GM23338 (cell line): ENCODE results near the gene COL4A6.

ENCODE experiments used
- EZH2 ChIP-seq: fragments of 200-600 bp; sonication (generic); IDR thresholded peaks from one replicate; pipeline ENCODE4 v1.8.0; 2017; ENCODE audit warnings: antibody characterized with exemption, mild to moderate bottlenecking, low read depth; ENCODE audit not compliant: unreplicated experiment
- EZH2phosphoT487 ChIP-seq: fragments of 200-600 bp; sonication (generic); IDR thresholded peaks from one replicate; pipeline ENCODE4 v1.8.1; 2018; ENCODE audit warnings: antibody characterized with exemption; ENCODE audit not compliant: unreplicated experiment
- JUNB ChIP-seq: IDR thresholded peaks from one replicate; pipeline ENCODE4 v1.6.1; 2016; ENCODE audit warnings: antibody characterized with exemption; ENCODE audit not compliant: unreplicated experiment
- TF ChIP-seq, protein P1 (sequence below), 2 experiments: fragments of 200-600 bp in 1 of 2; sonication (generic) in 1 of 2; conservative IDR thresholded peaks; 2 replicates each; pipeline versions ENCODE4 v1.5.1 to v1.6.1; 2016 to 2017; ENCODE audit warnings: antibody characterized with exemption in 2 of 2, low read depth in 2 of 2, mild to moderate bottlenecking in 2 of 2, moderate library complexity in 1 of 2

- TF ChIP-seq, protein P1, sequence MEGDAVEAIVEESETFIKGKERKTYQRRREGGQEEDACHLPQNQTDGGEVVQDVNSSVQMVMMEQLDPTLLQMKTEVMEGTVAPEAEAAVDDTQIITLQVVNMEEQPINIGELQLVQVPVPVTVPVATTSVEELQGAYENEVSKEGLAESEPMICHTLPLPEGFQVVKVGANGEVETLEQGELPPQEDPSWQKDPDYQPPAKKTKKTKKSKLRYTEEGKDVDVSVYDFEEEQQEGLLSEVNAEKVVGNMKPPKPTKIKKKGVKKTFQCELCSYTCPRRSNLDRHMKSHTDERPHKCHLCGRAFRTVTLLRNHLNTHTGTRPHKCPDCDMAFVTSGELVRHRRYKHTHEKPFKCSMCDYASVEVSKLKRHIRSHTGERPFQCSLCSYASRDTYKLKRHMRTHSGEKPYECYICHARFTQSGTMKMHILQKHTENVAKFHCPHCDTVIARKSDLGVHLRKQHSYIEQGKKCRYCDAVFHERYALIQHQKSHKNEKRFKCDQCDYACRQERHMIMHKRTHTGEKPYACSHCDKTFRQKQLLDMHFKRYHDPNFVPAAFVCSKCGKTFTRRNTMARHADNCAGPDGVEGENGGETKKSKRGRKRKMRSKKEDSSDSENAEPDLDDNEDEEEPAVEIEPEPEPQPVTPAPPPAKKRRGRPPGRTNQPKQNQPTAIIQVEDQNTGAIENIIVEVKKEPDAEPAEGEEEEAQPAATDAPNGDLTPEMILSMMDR (conservative IDR thresholded peaks at IDR 0.05; ENCODE audit: low read depth in 2 of 2), result no peak
- TF ChIP-seq EZH2, result no peak
- TF ChIP-seq EZH2phosphoT487, result no peak
- no peak for TF ChIP-seq JUNB
Observed at GRCh38 chrX:108221301-108221864, 216.8 kb downstream of the COL4A6 start.
